ENCODE results near the gene OBP2A.

Gene OBP2A

DNA sequence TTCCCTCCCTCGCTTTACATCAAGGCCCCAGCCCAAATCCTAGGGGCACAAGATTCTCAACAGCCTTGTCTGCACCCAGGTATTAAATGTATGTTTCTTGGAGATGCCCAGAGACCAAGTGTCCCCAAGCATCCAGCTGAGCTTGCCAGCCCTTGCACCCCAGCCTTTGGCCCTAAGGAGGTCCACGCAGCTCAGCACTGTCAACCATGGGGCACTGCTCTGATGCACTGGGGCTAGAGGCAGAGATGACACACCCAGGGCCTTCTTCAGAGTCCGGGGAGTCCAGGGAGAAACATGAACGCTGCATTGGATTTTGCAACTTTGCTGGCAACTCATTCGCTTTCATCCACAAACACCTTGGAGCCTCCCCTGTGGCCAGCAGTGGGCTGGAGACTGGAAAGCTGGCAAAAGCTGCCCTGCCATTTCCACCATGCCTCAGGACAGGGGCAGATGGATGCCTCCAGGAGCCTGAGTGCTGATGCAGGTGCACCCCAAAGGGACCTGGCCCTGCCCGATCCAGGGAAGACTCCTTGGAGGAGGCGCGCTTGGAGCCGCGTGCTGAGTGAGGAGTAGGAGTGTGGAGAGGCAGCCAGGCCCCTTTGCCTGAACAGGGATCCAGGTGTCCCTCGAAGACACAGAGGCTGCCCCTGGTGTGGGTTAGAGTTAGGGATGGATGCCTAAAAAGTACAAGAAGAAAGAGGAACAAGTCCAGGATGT, 34.9 kb downstream of the OBP2A start:
- no peaks in the 10 kb centered on the region for H3K36me3 Mint-ChIP-seq (ENCODE audit: low read depth)
- no peak overlapping the region for H3K27ac Mint-ChIP-seq
- H3K4me1 Mint-ChIP-seq (ENCODE audit: low read depth), result no peaks in the 10 kb centered on the region
- H3K9me3 Mint-ChIP-seq, result no peaks in the 10 kb centered on the region
- H3K27me3 Mint-ChIP-seq, result peaks cover 2% of the 10 kb centered on the region
- intact Hi-C loops (cut with micrococcal nuclease), result no loop called here
- H3K4me3 Mint-ChIP-seq, result no peak overlapping the region

GRCh38 chr9:135581636-135582426, 35.9 kb downstream of the OBP2A start:
- no peaks in the 10 kb centered on the region for H3K4me1 Mint-ChIP-seq (ENCODE audit: low read depth)
- no peaks in the 10 kb centered on the region for H3K36me3 Mint-ChIP-seq (ENCODE audit: low read depth)
- intact Hi-C loops (cut with micrococcal nuclease), result no loop called here
- no peaks in the 10 kb centered on the region for H3K9me3 Mint-ChIP-seq
- no peak overlapping the region for H3K4me3 Mint-ChIP-seq
- H3K27ac Mint-ChIP-seq, result no peak overlapping the region
- H3K27me3 Mint-ChIP-seq, result no peaks in the 10 kb centered on the region

GRCh38 chr9:135582541-135582940, 36.6 kb downstream of the OBP2A start:
- H3K27ac Mint-ChIP-seq, result no peak overlapping the region
- H3K9me3 Mint-ChIP-seq, result no peaks in the 10 kb centered on the region
- no peaks in the 10 kb centered on the region for H3K4me1 Mint-ChIP-seq (ENCODE audit: low read depth)
- H3K4me3 Mint-ChIP-seq, result no peak overlapping the region
- H3K36me3 Mint-ChIP-seq (ENCODE audit: low read depth), result no peaks in the 10 kb centered on the region
- intact Hi-C loops (cut with micrococcal nuclease), result no loop called here
- H3K27me3 Mint-ChIP-seq, result no peaks in the 10 kb centered on the region

- no peaks in the 10 kb centered on the region for H3K4me1 Mint-ChIP-seq (ENCODE audit: low read depth)
- no peak overlapping the region for H3K4me3 Mint-ChIP-seq
- no peaks in the 10 kb centered on the region for H3K36me3 Mint-ChIP-seq (ENCODE audit: low read depth)
- H3K27ac Mint-ChIP-seq, result no peak overlapping the region
- H3K9me3 Mint-ChIP-seq, result no peaks in the 10 kb centered on the region
- H3K27me3 Mint-ChIP-seq, result no peaks in the 10 kb centered on the region
- intact Hi-C loops (cut with micrococcal nuclease), result no loop called here
These were observed 37.2 kb downstream of the OBP2A start for GRCh38 chr9:135582966-135583687.

GRCh38 chr9:135583688-135584011, 37.7 kb downstream of the OBP2A start:
- H3K4me1 Mint-ChIP-seq (ENCODE audit: low read depth), result no peaks in the 10 kb centered on the region
- intact Hi-C loops (cut with micrococcal nuclease), result no loop called here
- H3K27me3 Mint-ChIP-seq, result no peaks in the 10 kb centered on the region
- H3K4me3 Mint-ChIP-seq, result no peak overlapping the region
- H3K27ac Mint-ChIP-seq, result no peak overlapping the region
- no peaks in the 10 kb centered on the region for H3K9me3 Mint-ChIP-seq
- no peaks in the 10 kb centered on the region for H3K36me3 Mint-ChIP-seq (ENCODE audit: low read depth)

- Mint-ChIP-seq H3K9me3 (no peaks in the 10 kb centered on the region), H3K36me3 (ENCODE audit: low read depth) (no peaks in the 10 kb centered on the region), H3K27me3 (no peaks in the 10 kb centered on the region), H3K4me1 (ENCODE audit: low read depth) (no peaks in the 10 kb centered on the region), H3K27ac (no peak overlapping the region), H3K4me3 (no peak overlapping the region)
- intact Hi-C loops (cut with micrococcal nuclease), result no loop called here
These were observed 38.4 kb downstream of the OBP2A start for GRCh38 chr9:135584371-135584770.

DNA sequence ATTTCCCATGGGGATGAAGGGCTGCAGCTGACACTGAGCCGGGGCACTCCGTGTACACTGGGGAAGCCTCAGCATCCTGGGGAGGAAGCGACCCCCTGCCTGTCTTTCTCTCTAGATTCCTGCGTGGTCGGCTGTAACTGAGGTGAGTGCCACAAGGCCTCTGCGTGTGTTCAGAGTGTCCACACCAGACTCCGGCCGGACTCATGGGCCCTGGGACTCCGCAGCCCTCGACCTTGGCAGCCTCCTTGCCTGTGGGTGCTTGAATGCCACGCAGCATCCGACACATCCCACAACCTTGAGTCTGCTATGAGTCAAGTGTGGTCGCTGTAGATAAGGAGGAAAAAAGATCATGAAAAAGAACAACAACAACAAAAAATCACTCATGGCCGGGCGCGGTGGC, 39.0 kb downstream of the OBP2A start:
- intact Hi-C loops (cut with micrococcal nuclease), result no loop called here
- H3K36me3 Mint-ChIP-seq (ENCODE audit: low read depth), result no peaks in the 10 kb centered on the region
- no peaks in the 10 kb centered on the region for H3K27me3 Mint-ChIP-seq
- H3K27ac Mint-ChIP-seq, result no peak overlapping the region
- H3K4me3 Mint-ChIP-seq, result no peak overlapping the region
- no peaks in the 10 kb centered on the region for H3K4me1 Mint-ChIP-seq (ENCODE audit: low read depth)
- no peaks in the 10 kb centered on the region for H3K9me3 Mint-ChIP-seq

- Mint-ChIP-seq H3K4me3 (no peak overlapping the region), H3K27ac (no peak overlapping the region), H3K36me3 (ENCODE audit: low read depth) (no peaks in the 10 kb centered on the region), H3K4me1 (ENCODE audit: low read depth) (no peaks in the 10 kb centered on the region), H3K9me3 (no peaks in the 10 kb centered on the region), H3K27me3 (no peaks in the 10 kb centered on the region)
- intact Hi-C loops (cut with micrococcal nuclease), result no loop called here
These were observed 40.7 kb downstream of the OBP2A start for GRCh38 chr9:135586601-135587109.

- H3K4me3 Mint-ChIP-seq, result no peak overlapping the region
- no peaks in the 10 kb centered on the region for H3K36me3 Mint-ChIP-seq (ENCODE audit: low read depth)
- intact Hi-C loops (cut with micrococcal nuclease), result no loop called here
- no peaks in the 10 kb centered on the region for H3K27me3 Mint-ChIP-seq
- H3K4me1 Mint-ChIP-seq (ENCODE audit: low read depth), result no peaks in the 10 kb centered on the region
- H3K27ac Mint-ChIP-seq, result no peak overlapping the region
- H3K9me3 Mint-ChIP-seq, result no peaks in the 10 kb centered on the region
These were observed 41.7 kb downstream of the OBP2A start for GRCh38 chr9:135587658-135588057.

GRCh38 chr9:135588371-135588770, 42.4 kb downstream of the OBP2A start:
- intact Hi-C loops (cut with micrococcal nuclease), result no loop called here
- Mint-ChIP-seq H3K9me3 (no peaks in the 10 kb centered on the region), H3K4me3 (no peak overlapping the region), H3K36me3 (ENCODE audit: low read depth) (no peaks in the 10 kb centered on the region), H3K27me3 (no peaks in the 10 kb centered on the region), H3K4me1 (ENCODE audit: low read depth) (no peaks in the 10 kb centered on the region), H3K27ac (no peak overlapping the region)

GRCh38 chr9:135588886-135589595, 43.1 kb downstream of the OBP2A start:
- Mint-ChIP-seq H3K4me1 (ENCODE audit: low read depth) (no peaks in the 10 kb centered on the region), H3K27me3 (no peaks in the 10 kb centered on the region), H3K4me3 (no peak overlapping the region), H3K27ac (no peak overlapping the region), H3K36me3 (ENCODE audit: low read depth) (no peaks in the 10 kb centered on the region), H3K9me3 (no peaks in the 10 kb centered on the region)
- intact Hi-C loops (cut with micrococcal nuclease), result no loop called here

GRCh38 chr9:135589596-135590485, 43.9 kb downstream of the OBP2A start:
- intact Hi-C loops (cut with micrococcal nuclease), result no loop called here
- Mint-ChIP-seq H3K4me1 (ENCODE audit: low read depth) (no peaks in the 10 kb centered on the region), H3K36me3 (ENCODE audit: low read depth) (no peaks in the 10 kb centered on the region), H3K4me3 (no peak overlapping the region), H3K27ac (no peak overlapping the region), H3K9me3 (no peaks in the 10 kb centered on the region), H3K27me3 (no peaks in the 10 kb centered on the region)

DNA sequence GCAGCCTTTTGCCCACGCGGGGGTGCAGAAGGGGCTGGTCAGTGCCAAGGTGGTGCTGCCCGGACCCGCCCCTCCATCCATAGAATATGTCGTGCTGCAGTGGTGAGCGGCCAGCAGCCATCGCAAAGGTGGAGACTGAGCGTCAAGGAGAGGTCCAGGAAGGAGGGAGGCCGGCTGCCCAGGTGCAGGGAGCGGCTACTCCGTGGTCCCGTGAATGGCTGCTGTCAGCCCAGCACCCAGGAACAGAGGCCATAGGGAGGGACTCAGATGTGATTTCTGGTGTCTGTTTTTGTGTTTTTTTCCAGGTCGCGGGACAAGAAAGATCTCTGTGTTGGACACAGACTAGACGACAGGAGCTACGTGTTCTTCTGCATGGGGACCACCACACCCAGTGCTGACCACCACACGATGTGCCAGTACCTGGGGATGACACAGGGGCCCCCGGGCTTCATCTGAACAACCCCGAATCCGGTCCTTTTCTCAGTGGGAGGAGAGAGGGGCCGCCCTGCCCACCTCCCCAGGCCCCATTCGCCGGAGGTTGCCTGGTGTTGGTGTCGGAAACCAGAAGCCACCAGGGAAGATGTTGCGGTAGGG, 44.7 kb downstream of the OBP2A start:
- Mint-ChIP-seq H3K27ac (no peak overlapping the region), H3K4me3 (no peak overlapping the region), H3K27me3 (no peaks in the 10 kb centered on the region), H3K4me1 (ENCODE audit: low read depth) (no peaks in the 10 kb centered on the region), H3K9me3 (no peaks in the 10 kb centered on the region), H3K36me3 (ENCODE audit: low read depth) (no peaks in the 10 kb centered on the region)
- intact Hi-C loops (cut with micrococcal nuclease), result no loop called here
